HG03442 (cell line): Measurements from ENCODE around the gene ROPN1B.
"Not testable (repeated sequence)": the region's sequence is repeated elsewhere in the genome, so short reads cannot be mapped to it uniquely, and the experiment has no call there.

ENCODE experiments used
- ATAC-seq: cut with Tn5 transposase; IDR thresholded peaks from one replicate; pipeline ENCODE4 v1.9.1; 2021; ENCODE audit warnings: mild to moderate bottlenecking, moderate library complexity; ENCODE audit not compliant: unreplicated experiment

ROPN1B gene

DNA sequence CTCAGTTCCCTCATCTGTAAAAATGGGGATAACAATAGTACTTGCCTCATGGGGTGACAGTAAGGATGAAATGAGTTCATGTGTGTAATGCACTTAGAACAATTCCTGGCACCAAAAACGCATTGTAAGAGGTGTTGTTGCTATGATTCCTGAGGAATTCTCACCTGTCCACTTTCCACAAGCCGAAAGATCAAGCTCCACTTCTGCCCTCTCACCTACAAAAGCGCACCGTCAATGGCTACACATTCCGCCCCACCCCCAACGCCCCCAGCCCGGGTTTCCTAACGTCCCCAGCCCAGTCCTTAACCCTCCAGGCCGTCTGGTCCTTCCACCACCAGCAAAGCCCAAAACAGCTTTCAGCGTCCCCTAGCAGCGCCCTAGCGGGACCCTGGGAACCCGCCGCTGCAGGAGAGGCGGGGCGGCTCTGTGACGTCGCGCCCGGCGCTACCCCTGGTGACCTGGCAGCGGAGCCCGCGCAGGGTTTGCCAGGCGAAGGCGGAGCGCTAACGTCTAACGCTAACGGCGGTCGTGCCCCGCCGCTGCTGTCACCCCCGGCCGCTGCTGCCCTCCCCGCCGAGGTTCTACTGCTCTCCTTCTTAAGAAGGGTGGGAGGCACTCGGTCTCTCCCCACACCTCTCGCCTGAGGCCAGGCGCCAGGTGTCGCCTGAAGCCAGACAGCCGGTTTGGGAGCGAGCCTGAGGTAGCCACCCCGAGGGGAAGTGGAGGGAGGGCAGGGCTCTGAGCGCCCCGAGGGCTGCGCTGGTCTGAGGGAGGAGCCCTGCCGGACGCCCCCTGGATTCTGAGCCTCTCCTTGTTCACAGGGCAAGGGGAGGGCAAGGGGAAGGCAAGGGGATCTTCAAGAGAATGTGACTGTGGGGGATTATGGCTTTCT is at the start of gene ROPN1B:
TSS of gene ROPN1B (plus strand) at position 478 of the 892 bp plus-strand sequence. CDS start 2,877 bp downstream, outside the sequence.
- ATAC-seq, result not testable (repeated sequence)

DNA sequence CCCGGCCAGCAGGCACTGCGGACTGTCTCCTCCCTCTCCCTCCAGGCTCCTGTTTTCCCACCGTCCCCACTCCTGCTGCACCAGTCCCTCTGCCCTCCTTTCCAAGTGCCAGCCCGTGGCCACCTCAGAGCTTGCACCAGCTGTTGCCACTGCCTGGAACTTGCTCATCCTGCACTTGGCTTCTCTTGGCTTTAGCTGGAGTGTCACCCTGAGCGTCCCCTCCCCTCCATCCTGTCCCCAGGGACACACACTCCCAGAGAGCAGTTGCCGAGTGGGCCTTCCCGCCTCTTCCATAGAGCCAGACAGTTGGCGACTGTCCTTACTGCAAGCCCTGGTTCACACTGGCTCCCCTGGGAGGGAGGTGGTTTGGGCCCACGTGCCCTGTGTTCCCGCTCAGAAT is 48.8 kb upstream of the ROPN1B start:
- not testable (repeated sequence) for ATAC-seq

DNA sequence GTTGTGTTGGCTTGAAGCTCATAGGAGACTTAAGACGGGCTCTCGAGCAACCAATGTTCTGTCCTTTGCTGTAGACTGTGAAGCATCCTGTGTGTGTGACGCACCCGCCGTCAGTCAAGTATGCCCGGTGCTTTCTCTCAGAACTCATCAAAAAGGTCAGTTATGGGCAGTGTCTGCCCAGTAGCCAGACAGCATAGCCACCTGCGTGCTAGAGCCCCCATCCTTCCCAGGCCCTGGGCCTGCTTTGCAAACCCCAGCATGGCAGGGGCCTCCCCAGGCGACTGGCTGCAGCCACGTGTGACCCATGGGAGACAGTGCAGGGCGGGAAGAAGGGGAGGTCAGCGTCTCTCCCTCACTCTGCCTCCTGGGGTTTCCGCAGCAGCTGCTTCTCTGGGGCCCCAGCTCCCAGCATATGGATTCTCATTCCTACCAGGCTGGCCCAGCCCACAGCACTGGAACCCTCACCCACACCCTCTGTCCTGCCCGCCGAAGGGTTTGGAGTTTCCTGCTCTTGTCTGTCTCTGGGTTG is 48.2 kb upstream of the ROPN1B start:
- not testable (repeated sequence) for ATAC-seq

DNA sequence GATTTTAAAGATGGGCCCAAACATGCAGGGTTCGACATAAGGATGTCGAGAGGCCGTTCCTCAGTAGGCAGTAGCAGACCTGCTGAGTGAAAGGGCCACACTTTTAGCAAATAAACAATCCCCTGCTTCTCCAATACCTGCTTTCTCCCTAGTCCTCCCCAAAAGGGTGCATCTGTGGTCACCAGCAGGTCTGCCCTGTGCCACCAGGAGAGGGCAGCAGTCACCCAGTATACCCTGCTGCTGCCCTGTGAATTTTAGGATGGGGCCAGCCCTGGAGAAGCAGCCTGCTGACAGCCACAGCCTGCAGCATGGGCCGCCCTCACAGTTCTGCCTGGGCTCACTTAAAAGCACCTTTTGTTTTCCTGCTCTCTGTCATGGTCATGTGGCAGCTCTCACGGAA is 47.3 kb upstream of the ROPN1B start:
- ATAC-seq, result not testable (repeated sequence)

DNA sequence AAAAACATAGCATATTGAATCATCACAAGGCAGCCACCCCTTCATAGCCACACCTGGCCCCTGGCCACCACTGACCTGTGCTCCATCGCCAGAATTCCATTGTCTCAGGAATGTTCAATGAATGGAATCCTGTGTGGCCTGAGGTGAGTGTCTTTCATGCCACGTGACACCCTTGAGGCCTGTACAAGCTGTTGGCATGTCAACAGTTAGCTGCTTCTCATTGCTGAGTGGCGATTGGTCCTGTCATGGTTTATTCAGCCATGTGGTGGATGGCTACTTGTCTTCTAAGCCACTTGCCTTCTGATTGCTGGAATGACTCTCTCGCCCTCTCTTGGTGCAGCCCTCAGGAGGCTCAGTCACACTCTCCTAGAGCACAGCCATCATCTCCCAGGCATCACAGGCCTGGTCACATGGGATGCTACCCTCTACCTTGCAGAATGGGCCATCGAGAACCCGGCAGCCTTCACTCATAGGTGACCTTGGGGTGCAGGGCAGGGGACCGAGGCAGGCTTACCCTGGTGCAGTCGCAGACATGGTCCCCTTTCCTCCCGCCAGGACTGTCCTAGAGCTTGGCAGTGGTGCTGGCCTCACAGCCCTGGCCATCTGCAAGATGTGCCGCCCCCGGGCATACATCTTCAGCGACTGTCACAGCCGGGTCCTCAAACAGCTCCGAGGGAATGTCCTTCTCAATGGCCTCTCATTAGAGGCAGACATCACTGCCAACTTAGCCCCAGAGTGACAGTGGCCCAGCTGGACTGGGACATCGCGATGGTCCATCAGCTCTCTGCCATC is 45.5 kb upstream of the ROPN1B start:
- not testable (repeated sequence) for ATAC-seq

DNA sequence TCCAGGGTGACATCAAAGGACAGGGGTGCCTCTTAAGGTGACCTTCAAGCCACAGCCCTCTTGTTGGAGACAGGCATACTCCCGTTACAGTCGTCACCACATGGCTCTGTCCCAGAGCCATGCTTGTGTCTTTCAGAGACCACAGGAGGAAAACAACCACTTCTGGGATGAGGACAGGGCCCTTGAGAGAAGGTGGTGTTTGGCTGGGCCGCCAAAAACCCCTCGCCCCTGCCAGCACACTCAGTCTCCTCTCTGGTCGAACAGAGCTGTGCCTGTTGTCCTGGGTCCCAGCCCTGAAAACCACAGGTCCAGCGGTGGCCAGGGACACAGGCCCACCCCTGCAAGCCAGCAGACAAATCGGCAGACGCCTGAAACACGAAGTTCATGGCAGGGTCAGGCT is 44.7 kb upstream of the ROPN1B start:
- ATAC-seq, result not testable (repeated sequence)

DNA sequence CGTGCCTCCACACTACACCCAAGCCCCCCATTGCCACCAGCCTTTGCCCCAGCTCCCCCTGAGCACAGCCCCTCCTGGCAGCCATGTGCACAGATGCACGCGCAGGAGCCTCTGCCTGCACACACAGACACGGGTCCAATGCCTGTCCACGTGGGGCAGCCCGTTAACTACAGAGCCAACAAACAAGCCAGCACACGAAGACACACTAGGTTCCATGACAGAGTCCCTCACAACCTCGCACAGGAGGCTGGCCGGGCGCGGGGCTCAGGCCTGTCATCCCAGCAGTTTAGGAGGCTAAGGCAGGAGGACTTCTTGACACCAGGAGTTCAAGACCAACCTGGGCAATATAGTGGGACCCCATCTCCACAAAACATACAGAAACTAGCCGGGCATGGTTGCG is 43.3 kb upstream of the ROPN1B start:
- not testable (repeated sequence) for ATAC-seq

DNA sequence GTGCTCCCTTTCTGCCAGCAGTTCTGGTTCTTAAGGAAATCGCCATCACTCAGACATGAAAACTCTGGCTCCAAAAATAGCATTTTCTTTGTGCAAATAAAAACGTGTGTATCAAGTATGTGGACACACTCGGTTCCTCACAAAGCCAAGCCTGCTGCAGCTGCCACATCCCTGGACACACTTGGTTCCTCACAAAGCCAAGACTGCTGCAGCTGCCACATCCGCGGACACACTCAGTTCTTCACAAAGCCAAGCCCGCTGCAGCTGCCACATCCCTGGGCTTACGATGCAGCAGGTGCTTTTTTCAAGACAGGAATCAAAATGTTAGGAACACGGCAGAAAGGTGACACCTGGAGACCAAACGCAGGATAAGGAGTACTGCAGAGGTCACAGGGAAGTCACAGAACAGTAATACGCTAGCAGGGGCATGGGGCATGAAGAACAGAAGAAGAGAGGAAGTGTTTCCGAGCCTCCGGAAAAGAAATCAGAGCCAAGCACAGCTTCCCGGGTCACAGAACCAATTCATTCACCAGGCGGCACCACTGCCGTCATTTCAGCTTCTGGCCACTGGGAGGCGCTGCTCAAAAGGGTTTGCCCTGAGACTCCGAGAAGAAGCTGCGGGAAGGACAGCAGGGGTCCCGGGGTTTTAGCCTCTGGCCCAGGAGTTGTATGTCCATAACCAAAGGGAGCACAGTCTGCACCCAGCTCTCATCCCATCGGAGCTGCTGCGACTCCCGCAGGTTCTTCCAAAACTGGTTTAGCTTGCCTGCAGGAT is 40.0 kb upstream of the ROPN1B start:
- not testable (repeated sequence) for ATAC-seq

DNA sequence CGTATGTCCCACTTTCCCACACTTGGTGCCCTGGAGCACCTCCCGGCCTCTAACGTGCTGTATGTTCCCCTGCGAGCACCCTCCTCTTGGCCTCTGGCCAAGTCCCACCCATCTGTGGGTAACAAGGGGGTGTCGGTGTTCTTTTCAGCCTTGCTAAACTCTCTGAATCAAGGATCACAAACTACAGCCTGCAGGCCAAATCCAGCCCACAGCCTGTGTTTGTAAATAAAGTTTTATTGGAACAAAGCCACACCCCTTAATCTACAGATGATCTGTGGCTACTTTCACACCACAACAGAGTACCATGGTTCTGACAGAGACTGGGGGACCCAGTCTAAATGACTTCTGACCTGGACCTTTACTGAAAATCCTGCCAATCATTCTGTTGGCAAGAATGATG is 39.2 kb upstream of the ROPN1B start:
- not testable (repeated sequence) for ATAC-seq

DNA sequence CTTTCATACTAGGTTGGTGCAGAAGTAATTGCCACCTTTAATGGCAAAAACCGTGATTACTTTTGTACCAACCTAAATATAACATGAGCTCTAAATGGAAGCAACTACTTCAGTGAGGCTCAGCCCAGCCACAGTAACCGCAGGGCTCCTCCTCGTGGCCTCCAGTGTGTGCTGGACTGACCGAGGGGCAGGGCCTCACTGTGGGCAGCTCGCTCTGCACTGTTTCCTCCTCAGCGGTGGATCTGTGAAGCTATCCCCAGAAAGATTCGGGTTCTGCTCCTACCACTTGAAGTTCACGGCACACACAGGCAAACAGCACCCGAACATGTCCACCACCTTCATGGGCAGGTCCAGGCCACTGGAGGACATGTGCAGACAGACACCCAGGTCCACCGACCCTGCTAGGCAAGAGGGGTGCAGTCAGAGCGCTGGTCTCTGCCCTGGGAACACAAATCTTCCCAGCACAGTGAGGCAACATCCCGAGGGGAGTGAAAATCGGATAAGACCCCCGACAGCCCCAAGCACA is 37.6 kb upstream of the ROPN1B start:
- ATAC-seq, result not testable (repeated sequence)

DNA sequence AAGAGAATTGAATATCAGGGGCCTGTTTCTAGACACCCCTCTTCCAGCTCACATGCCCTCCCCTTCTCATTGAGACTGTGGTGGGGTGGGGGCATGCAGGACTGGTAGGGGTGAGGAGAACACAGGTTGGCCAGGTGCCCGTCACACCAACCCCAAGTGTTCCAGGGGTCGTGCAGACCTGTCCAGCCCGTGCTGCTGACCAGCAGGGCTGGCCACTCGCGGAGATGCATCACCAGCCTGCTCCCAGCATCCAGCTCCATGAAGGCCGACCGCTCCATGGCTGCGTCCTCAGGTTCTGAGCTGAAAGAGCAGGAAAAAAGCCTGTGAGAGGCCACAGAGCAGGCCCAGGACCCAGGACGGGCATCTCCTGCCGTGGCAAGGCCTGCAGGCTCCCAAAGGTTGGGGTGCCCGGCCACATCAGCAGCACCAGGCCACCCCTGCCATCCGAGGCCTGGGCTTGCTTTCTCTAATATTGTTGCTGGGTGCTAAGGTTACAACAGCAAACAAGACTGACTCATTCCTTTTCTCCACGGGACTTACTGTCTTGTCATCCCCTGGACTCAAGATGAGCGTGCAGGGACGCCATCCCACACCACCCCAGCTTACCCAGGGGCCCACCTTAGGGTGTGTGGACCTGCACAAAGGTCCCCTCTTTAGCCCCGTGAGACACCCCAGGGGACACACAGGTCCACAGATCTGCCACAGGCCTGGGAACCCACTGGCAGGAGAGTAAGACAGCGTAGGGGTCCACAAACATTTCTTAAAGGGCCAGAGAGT is 35.4 kb upstream of the ROPN1B start:
- not testable (repeated sequence) for ATAC-seq

DNA sequence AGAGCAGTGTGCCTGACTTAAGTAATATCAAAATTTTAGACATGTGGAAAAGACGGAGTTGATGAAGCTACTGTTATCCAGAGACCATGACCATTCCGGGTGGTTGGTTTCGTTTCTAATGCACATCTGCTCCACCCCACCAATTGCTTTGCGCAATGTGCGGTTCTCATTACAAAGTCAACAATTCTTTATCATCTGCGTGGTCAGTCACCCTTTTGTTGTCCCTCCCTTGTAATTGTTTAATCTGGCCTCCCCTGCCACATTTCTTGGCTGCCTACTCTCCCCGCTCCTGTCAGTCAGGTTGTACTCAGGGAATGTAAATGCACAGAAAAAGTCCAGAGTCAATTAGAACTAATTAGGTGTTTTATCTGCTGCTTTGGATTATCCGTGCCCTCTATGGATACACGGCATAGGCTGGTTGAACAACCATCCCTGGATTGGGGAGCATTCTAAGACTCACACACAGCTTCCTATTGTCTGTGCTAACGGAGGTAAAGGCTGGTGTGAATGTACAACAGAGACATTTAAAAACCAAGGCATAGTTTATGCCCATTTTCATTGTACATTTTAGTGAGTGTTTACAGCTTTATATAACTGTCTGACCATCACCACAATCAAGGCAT is 33.6 kb upstream of the ROPN1B start:
- not testable (repeated sequence) for ATAC-seq

DNA sequence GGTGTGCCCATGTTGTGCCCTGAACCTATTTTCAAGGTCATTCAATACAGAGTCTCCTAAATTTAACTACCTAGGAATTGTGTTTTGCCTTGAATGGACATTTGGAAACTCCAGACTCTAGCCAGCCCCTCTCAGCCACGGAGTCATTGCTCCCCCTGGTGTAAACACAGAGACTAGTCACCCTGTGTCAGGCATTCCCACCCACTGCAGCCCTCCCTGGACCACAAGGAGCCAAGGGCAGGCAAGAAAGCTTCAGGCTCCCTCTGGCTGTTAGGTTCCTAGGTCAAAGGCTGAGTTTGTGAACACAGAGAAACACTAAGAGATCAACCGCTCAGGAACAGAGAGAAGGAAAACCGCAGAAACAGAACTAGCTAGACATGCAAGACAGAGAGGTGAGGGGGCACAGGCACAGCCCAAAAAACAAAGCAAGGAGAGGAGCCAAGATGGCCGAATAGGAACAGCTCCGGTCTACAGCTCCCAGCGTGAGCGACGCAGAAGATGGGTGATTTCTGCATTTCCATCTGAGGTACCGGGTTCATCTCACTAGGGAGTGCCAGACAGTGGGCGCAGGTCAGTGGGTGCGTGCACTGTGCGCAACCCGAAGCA is 32.7 kb upstream of the ROPN1B start:
- not testable (repeated sequence) for ATAC-seq

DNA sequence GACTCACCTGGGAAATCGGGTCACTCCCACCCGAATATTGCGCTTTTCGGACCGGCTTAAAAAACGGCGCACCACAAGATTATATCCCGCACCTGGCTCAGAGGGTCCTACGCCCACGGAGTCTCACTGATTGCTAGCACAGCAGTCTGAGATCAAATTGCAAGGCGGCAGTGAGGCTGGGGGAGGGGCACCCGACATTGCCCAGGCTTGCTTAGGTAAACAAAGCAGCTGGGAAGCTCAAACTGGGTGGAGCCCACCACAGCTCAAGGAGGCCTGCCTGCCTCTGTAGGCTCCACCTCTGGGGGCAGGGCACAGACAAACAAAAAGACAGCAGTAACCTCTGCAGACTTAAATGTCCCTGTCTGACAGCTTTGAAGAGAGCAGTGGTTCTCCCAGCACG is 32.1 kb upstream of the ROPN1B start:
- not testable (repeated sequence) for ATAC-seq

DNA sequence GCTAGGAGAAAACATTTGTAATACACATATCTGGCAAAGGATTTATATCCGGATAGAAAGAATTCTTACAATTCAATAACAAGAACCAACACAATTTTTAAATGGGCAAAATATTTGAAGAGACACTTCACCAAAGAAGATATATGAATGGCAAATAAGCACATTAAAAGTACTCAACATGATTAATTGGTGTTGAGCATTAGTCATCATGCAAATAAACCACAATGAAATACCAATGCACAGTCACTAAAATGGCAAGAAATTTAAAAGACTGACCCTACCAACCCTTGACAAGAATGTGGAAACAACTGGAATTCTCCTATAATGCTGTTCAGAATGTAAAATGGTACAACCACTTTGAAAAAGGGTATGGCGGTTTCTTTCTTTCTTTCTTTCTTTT is 21.2 kb upstream of the ROPN1B start:
- not testable (repeated sequence) for ATAC-seq

DNA sequence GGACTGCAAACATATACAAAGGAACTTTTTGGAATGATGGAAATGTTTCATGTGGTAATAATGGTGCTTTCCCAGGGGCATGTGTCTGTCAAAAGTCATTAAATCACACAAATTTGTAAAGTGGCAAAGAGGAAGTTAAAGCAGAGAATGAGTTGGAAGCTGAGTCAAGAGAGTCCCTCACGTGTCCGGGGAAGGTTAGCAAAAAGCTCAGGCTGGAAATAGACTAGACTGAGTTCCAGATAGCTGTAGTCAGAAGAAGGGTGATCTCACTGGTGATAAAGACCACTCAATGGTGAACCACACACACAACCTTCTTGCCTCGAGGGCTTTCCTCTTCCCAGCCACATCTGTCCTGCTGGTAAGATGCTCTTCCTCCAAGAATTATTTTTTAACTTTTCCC is 20.1 kb upstream of the ROPN1B start:
- ATAC-seq, result not testable (repeated sequence)

DNA sequence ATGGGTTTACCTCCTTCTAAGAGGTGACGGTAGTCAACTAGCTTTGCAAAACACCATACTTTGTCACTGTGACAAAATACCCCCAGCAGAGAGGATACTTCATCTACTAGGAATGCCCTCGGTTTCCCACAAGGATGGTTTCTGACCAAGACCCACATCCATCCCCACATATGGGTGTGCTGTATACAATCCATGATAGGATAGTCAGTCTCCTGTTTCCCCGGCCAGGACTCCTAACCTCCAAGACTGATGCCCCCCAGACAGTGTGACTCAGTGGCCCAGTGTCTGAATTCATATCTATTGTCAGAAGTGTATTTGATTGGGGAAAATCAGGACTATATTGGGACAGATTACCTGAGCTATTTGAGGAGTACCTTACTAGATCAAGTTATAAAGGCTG is 17.8 kb upstream of the ROPN1B start:
- ATAC-seq, result not testable (repeated sequence)

DNA sequence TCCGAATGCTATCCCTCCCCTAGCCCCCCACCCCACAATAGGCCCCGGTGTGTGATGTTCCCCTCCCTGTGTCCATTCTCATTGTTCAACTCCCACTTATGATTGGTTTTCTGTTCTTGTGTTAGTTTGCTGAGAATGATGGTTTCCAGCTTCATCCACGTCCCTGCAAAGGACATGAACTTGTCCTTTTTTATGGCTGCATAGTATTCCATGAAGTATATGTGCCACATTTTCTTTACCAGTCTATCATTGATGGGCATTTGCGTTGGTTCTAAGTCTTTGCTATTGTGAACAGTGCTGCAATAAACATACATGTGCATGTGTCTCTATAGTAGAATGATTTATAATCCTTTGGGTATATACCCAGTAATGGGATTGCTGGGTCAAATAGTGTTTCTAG is 12.0 kb upstream of the ROPN1B start:
- ATAC-seq, result not testable (repeated sequence)
